ENCODE measurements around the gene GOLM1. TPM values are rescaled to one million over a fixed set of nuclear protein-coding genes. Genes with fewer than 3 reads are reported as not detected.
"Not testable (repeated sequence)": the region's sequence is repeated elsewhere in the genome, so short reads cannot be mapped to it uniquely, and the experiment has no call there.

GOLM1 gene
- total RNA-seq, result under 1 TPM; 0.89 to 0.93 TPM

GRCh38 chr9:86098824-86099700 is at the start of gene GOLM1:
Gene GOLM1 (minus strand): TSS chr9:86099558. CDS start chr9:86079320, 20,238 bp downstream.
- peak within 1 kb of the TSS; percentile 77 for H3K4me3 Mint-ChIP-seq
- DNase-seq, result peak; percentile 40
- intact Hi-C loops (cut with micrococcal nuclease), result loop anchor here (2.0 to 5.0 kb wide), 2 partner anchors 158 to 248 kb away; partner anchors contain the start of gene NAA35
- no peak within 1 kb of the TSS for H3K27ac Mint-ChIP-seq
- H3K27me3 Mint-ChIP-seq (ENCODE audit: low read depth), result peaks cover 30% of the 10 kb centered on the region
- H3K4me1 Mint-ChIP-seq (ENCODE audit: low read depth), result peaks cover 4% of the 10 kb centered on the region
- no peaks in the 10 kb centered on the region for H3K9me3 Mint-ChIP-seq
- CTCF ChIA-PET, result no interaction called here
- no peaks in the 10 kb centered on the region for H3K36me3 Mint-ChIP-seq (ENCODE audit: low read depth)

DNA sequence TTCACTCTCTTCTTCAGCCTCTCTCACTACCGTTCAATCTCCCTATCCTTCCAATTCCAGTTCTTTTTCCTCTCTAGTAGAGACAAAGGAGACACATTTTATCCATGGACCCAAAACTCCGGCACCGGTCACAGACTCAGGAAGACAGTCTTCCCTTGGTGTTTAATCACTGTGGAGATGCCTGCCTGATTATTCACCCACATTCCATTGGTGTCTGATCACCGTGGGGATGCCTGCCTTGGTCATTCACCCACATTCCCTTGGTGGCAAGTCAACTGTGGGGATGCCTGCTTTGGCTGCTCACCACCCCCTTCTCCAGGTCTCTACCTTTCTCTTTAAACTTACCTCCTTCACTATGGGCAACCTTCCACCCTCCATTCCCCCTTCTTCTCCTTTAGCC is 47.3 kb upstream of the GOLM1 start:
- DNase-seq; intact Hi-C loops (cut with micrococcal nuclease); H3K4me1 Mint-ChIP-seq (ENCODE audit: low read depth); H3K36me3 Mint-ChIP-seq (ENCODE audit: low read depth); H3K27me3 Mint-ChIP-seq (ENCODE audit: low read depth); H3K4me3 Mint-ChIP-seq; CTCF ChIA-PET; H3K27ac Mint-ChIP-seq: not testable (repeated sequence)
- H3K9me3 Mint-ChIP-seq, result peaks cover 12% of the 10 kb centered on the region

GRCh38 chr9:86145960-86146359 is 46.6 kb upstream of the GOLM1 start:
- H3K36me3 Mint-ChIP-seq (ENCODE audit: low read depth); H3K27me3 Mint-ChIP-seq (ENCODE audit: low read depth); CTCF ChIA-PET; H3K4me3 Mint-ChIP-seq; intact Hi-C loops (cut with micrococcal nuclease); H3K4me1 Mint-ChIP-seq (ENCODE audit: low read depth); DNase-seq; H3K27ac Mint-ChIP-seq: not testable (repeated sequence)
- H3K9me3 Mint-ChIP-seq, result peaks cover 12% of the 10 kb centered on the region

DNA sequence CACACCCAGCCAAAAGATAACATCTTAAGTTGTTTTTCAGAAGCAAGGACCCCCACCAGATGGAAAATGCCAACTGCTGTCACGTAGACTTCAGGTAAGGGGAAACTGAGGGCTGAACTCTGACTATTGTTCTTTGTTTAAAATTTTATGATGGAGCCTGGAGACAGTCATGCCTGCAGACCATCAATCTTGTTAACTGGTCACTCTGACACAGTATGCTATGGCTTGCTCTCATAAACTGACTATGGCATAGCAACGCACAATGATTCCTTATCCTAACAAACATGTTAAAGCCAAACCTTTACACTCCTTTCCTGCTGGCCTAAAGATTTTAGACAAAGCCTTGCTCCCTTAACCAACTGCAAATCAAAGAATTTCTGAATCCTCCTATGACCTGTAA is 43.6 kb upstream of the GOLM1 start:
- DNase-seq, result no peak
- no peak overlapping the region for H3K27ac Mint-ChIP-seq
- intact Hi-C loops (cut with micrococcal nuclease), result no loop called here
- no peak overlapping the region for H3K4me3 Mint-ChIP-seq
- H3K4me1 Mint-ChIP-seq (ENCODE audit: low read depth), result no peaks in the 10 kb centered on the region
- peaks cover 12% of the 10 kb centered on the region for H3K9me3 Mint-ChIP-seq
- H3K27me3 Mint-ChIP-seq (ENCODE audit: low read depth), result peaks cover 11% of the 10 kb centered on the region
- H3K36me3 Mint-ChIP-seq (ENCODE audit: low read depth), result no peaks in the 10 kb centered on the region
- CTCF ChIA-PET, result no interaction called here

DNA sequence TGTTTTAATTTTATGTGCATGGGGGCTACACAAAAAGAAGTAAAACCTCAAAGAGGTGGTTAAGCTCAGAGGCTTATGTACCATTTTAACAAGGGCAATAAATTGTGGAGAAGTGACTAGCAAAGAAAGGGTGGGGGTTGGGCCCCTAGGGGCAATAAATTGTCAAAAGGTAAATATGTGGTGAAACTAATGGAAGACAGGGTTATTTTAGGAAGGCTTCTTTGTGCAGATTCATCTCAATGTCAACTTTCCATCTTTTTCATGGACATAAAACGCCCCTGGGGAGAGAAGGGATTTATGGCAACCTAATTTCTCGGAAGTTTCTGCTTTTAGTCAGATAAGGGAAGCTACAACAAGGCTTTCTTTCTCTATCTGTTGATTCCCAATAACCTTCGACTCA is 42.5 kb upstream of the GOLM1 start:
- Mint-ChIP-seq H3K9me3 (peaks cover 8% of the 10 kb centered on the region), H3K4me3 (no peak overlapping the region), H3K27ac (no peak overlapping the region), H3K36me3 (ENCODE audit: low read depth) (no peaks in the 10 kb centered on the region), H3K4me1 (ENCODE audit: low read depth) (no peaks in the 10 kb centered on the region), H3K27me3 (ENCODE audit: low read depth) (peaks cover 8% of the 10 kb centered on the region)
- intact Hi-C loops (cut with micrococcal nuclease), result no loop called here
- DNase-seq, result no peak
- CTCF ChIA-PET, result no interaction called here

DNA sequence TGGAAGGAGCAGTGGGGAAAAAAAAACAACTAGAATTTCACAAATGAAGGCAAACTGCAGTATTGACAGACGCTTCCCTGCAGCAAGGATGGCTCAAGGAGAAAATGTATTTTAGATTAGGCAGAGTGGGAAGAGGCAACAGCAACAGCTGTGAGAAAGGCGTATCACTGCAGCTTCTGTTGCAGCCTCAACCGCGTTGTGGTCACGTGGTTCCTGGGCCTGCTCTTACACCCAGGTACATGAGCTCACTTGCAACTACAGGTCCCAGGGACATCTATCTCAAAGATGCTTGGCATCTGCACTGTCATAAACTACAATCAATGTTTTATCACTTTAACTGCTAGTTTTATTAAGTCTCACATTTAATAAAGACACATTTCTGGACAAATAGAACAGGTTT is 36.0 kb upstream of the GOLM1 start:
- Mint-ChIP-seq H3K4me3 (no peak overlapping the region), H3K4me1 (ENCODE audit: low read depth) (no peaks in the 10 kb centered on the region), H3K9me3 (peaks cover 8% of the 10 kb centered on the region), H3K27me3 (ENCODE audit: low read depth) (peaks cover 3% of the 10 kb centered on the region), H3K36me3 (ENCODE audit: low read depth) (no peaks in the 10 kb centered on the region), H3K27ac (no peak overlapping the region)
- CTCF ChIA-PET, result interaction anchor here (0.6 kb wide), 1 partner anchor 279 kb away, joined by 7 read pairs; no protein-coding TSS in a partner anchor
- no peak for DNase-seq
- intact Hi-C loops (cut with micrococcal nuclease), result no loop called here

GRCh38 chr9:86134361-86134760 is 35.0 kb upstream of the GOLM1 start:
- no peak for DNase-seq
- CTCF ChIA-PET, result no interaction called here
- intact Hi-C loops (cut with micrococcal nuclease), result no loop called here
- Mint-ChIP-seq H3K9me3 (peaks cover 8% of the 10 kb centered on the region), H3K4me1 (ENCODE audit: low read depth) (no peaks in the 10 kb centered on the region), H3K27ac (no peak overlapping the region), H3K36me3 (ENCODE audit: low read depth) (no peaks in the 10 kb centered on the region), H3K4me3 (no peak overlapping the region), H3K27me3 (ENCODE audit: low read depth) (peaks cover 3% of the 10 kb centered on the region)

DNA sequence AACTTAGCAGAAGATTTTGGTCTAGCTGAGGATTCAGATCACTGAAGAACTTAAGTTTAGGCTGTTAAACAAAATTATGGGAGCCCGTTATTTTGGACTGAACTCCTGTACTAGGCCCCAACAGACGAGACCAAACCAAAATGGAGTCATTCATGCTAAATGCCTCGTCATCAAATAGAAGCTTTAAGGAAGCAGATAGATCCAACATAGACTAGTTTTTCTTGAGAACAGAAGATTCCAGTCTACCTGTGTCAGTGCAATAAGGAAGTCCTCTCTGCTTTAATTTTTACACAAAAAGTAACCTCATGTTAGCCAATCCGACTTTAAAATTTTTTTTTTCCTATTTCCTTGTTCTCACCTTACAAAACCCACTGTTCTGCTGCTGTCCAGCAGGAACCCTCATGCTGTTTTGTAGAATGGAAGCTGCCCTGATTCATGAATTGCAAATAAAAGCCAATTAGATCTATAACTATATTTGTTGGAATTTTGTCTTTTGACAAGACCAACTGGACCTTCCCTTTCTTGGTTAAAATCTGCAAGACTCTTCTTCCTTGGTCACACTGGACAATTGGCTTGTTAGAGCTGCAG is 29.0 kb upstream of the GOLM1 start:
- peaks cover 8% of the 10 kb centered on the region for H3K9me3 Mint-ChIP-seq

GRCh38 chr9:86126998-86127972 is 27.9 kb upstream of the GOLM1 start:
- no peak for DNase-seq
- H3K4me3 Mint-ChIP-seq, result no peak overlapping the region

More for the DNA sequence above, 29.0 kb upstream of the GOLM1 start:
- H3K4me1 Mint-ChIP-seq (ENCODE audit: low read depth), result no peaks in the 10 kb centered on the region
- no peak overlapping the region for H3K27ac Mint-ChIP-seq
- CTCF ChIA-PET, result no interaction called here
- DNase-seq, result no peak
- no peaks in the 10 kb centered on the region for H3K27me3 Mint-ChIP-seq (ENCODE audit: low read depth)
- H3K4me3 Mint-ChIP-seq, result no peak overlapping the region
- H3K36me3 Mint-ChIP-seq (ENCODE audit: low read depth), result no peaks in the 10 kb centered on the region
- intact Hi-C loops (cut with micrococcal nuclease), result no loop called here

GRCh38 chr9:86122311-86122710 is 23.0 kb upstream of the GOLM1 start:
- Mint-ChIP-seq H3K27me3 (ENCODE audit: low read depth) (peaks cover 5% of the 10 kb centered on the region), H3K4me3 (no peak overlapping the region), H3K27ac (no peak overlapping the region), H3K4me1 (ENCODE audit: low read depth) (no peaks in the 10 kb centered on the region), H3K36me3 (ENCODE audit: low read depth) (no peaks in the 10 kb centered on the region), H3K9me3 (no peaks in the 10 kb centered on the region)
- DNase-seq, result no peak
- CTCF ChIA-PET, result interaction anchor here (0.6 kb wide), 2 partner anchors 26 to 65 kb away, joined by 3 read pairs; no protein-coding TSS in a partner anchor
- intact Hi-C loops (cut with micrococcal nuclease), result no loop called here

More at GRCh38 chr9:86126998-86127972, 27.9 kb upstream of the GOLM1 start:
- Mint-ChIP-seq H3K27ac (no peak overlapping the region), H3K27me3 (ENCODE audit: low read depth) (no peaks in the 10 kb centered on the region), H3K36me3 (ENCODE audit: low read depth) (no peaks in the 10 kb centered on the region), H3K9me3 (peaks cover under 1% of the 10 kb centered on the region), H3K4me1 (ENCODE audit: low read depth) (no peaks in the 10 kb centered on the region)
- intact Hi-C loops (cut with micrococcal nuclease), result no loop called here
- CTCF ChIA-PET, result no interaction called here

GRCh38 chr9:86119457-86119856 is 20.1 kb upstream of the GOLM1 start:
- H3K4me1 Mint-ChIP-seq (ENCODE audit: low read depth), result no peaks in the 10 kb centered on the region
- H3K4me3 Mint-ChIP-seq, result no peak overlapping the region
- no peak for DNase-seq
- no peaks in the 10 kb centered on the region for H3K36me3 Mint-ChIP-seq (ENCODE audit: low read depth)
- H3K27ac Mint-ChIP-seq, result no peak overlapping the region
- intact Hi-C loops (cut with micrococcal nuclease), result no loop called here
- CTCF ChIA-PET, result no interaction called here
- H3K27me3 Mint-ChIP-seq (ENCODE audit: low read depth), result peaks cover 5% of the 10 kb centered on the region
- H3K9me3 Mint-ChIP-seq, result no peaks in the 10 kb centered on the region

- Mint-ChIP-seq H3K9me3 (no peaks in the 10 kb centered on the region), H3K27me3 (ENCODE audit: low read depth) (peaks cover 10% of the 10 kb centered on the region), H3K4me3 (no peak overlapping the region), H3K36me3 (ENCODE audit: low read depth) (no peaks in the 10 kb centered on the region), H3K27ac (no peak overlapping the region), H3K4me1 (ENCODE audit: low read depth) (no peaks in the 10 kb centered on the region)
- intact Hi-C loops (cut with micrococcal nuclease), result no loop called here
- CTCF ChIA-PET, result no interaction called here
- DNase-seq, result no peak
Observed at GRCh38 chr9:86116425-86116824, 17.1 kb upstream of the GOLM1 start.

All from activated naive CD4-positive, alpha-beta T cell treated with anti-CD3 and anti-CD28 coated beads for 36 hours (primary cell).